Breast epithelium (tissue), 3 donors: ENCODE results near the gene EPS8L3.

ENCODE experiments used
- POLR2A ChIP-seq: fragments of 450-650 bp; IDR thresholded peaks from one replicate; pipeline ENCODE4 v1.6.1; 2016; ENCODE audit warnings: antibody characterized with exemption, mild to moderate bottlenecking, moderate library complexity
- TF ChIP-seq, protein P1 (sequence below), 3 donors: fragments of 450-650 bp; IDR thresholded peaks; one replicate each; pipeline ENCODE4 v1.5.1; 2016 to 2017; ENCODE audit warnings: antibody characterized with exemption in 3 of 3, mild to moderate bottlenecking in 3 of 3, moderate library complexity in 3 of 3

DNA sequence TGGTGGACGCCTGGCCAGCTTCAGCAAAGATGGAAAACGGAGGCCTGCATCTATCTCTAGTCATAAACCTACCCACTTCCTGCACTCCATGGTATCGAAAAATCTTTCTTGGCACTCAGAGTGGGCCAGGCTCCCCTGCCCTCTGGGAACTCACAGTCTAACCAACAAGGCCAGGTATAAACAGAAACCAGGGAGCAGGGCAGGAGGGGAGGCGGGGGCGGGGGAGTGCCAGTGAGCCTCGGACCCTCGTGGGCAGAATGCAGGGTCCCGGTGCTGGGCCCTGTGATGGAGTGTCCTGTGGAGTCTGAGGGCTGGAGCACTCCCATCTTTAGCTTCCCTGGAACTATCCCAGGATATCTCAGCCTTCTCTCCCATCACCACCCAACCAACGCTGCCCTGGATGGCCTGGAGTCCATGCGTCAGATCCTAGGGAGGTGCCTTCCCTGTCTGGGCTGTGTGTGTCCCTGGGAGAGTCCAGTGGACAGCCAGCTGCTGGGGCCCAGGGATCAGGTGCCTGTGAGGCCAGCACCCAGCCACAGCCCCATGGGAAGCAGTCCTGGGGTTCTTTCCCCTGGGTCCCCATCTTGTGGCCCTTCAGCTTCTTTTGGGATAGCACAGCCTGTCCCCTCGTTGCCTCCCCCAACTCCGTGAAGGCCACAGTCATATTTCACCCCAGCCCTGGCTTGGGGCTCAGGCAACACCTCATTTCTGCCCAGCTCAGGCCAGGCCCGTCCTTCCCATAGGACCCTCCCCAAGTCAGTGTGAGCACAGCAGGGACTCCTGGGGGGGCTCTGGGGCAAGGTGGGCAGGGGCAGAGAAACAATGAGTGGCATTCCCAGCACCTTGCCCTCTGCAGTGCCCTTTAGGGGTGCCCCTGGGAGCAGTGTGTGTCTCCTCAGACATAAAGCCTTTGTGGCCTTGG lies 1.1 kb upstream of the EPS8L3 start:
- TF ChIP-seq, protein P1, sequence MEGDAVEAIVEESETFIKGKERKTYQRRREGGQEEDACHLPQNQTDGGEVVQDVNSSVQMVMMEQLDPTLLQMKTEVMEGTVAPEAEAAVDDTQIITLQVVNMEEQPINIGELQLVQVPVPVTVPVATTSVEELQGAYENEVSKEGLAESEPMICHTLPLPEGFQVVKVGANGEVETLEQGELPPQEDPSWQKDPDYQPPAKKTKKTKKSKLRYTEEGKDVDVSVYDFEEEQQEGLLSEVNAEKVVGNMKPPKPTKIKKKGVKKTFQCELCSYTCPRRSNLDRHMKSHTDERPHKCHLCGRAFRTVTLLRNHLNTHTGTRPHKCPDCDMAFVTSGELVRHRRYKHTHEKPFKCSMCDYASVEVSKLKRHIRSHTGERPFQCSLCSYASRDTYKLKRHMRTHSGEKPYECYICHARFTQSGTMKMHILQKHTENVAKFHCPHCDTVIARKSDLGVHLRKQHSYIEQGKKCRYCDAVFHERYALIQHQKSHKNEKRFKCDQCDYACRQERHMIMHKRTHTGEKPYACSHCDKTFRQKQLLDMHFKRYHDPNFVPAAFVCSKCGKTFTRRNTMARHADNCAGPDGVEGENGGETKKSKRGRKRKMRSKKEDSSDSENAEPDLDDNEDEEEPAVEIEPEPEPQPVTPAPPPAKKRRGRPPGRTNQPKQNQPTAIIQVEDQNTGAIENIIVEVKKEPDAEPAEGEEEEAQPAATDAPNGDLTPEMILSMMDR (IDR thresholded peaks at IDR 0.05) = no peak
- TF ChIP-seq POLR2A = no peak
